Kidney epithelial cell (primary cell): ENCODE results near the gene TTLL11. TPM values are rescaled to one million over a fixed set of nuclear protein-coding genes. Genes with fewer than 3 reads are reported as not detected.

Experiments
- DNase-seq: peaks from one replicate; pipeline ENCODE4 v3.0.0-alpha.2; 2010; ENCODE audit warnings: low read depth
- H3K27me3 ChIP-seq: 2 replicates; pipeline ENCODE4 v1.6.0; 2011; ENCODE audit warnings: low read length; ENCODE audit not compliant: control insufficient read depth, insufficient read depth
- H3K36me3 ChIP-seq: 2 replicates; pipeline ENCODE4 v1.5.1; 2011; ENCODE audit warnings: low read length; ENCODE audit not compliant: control insufficient read depth, insufficient read depth
- H3K4me3 ChIP-seq: 2 replicates; pipeline ENCODE4 v1.5.1; 2011; ENCODE audit warnings: low read depth, mild to moderate bottlenecking, control low read depth, low read length
- total RNA-seq: library from RNA; depleted of rRNA; stranded (reverse); fragments of >200 nt; gene quantifications from 2 replicates; pipeline ENCODE4 v1.2.3, GENCODE V29; 2015
- TF ChIP-seq, protein P1 (sequence below): IDR thresholded peaks from 2 replicates; pipeline ENCODE4 v1.5.1; 2011; ENCODE audit warnings: mild to moderate bottlenecking, moderate library complexity, low read length, control low read depth, inconsistent platforms; ENCODE audit not compliant: insufficient read depth, poor library complexity, severe bottlenecking

Gene TTLL11
- total RNA-seq, 1 donor from 2014 or later: 4.2 TPM

DNA sequence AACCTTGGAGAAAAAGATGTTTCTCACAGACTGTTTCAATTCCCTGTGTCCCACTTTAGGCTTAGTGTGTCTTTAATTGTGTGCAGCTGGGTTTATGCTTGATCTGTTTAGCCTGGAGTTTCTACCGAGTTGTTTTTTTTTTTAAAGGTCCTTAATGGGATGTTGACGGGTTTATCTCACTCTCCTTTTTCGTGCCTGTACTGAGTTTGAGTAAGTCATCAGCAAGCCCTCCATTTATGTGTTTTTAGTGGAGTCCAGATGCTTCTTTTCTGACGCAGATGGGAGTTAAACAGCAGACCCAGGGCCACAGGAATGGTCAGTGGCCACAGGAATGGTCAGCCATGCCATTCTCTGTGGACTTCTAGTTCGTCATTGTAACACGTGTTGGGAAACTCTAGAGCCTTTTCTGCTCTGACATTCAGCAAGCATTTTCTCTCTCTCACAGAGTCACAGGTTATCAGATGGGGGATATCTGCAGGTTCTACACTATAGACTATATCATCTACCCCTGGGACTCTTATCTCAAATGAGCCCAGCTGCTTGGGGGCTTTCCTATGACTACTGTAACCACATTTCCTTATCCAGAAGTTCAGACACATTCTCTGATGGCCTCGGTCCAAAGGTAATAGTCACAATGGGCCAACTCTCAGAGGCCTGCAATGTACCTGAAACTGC is 190.5 kb downstream of the TTLL11 start:
- no peak overlapping the region for H3K4me3 ChIP-seq
- TF ChIP-seq, protein P1, sequence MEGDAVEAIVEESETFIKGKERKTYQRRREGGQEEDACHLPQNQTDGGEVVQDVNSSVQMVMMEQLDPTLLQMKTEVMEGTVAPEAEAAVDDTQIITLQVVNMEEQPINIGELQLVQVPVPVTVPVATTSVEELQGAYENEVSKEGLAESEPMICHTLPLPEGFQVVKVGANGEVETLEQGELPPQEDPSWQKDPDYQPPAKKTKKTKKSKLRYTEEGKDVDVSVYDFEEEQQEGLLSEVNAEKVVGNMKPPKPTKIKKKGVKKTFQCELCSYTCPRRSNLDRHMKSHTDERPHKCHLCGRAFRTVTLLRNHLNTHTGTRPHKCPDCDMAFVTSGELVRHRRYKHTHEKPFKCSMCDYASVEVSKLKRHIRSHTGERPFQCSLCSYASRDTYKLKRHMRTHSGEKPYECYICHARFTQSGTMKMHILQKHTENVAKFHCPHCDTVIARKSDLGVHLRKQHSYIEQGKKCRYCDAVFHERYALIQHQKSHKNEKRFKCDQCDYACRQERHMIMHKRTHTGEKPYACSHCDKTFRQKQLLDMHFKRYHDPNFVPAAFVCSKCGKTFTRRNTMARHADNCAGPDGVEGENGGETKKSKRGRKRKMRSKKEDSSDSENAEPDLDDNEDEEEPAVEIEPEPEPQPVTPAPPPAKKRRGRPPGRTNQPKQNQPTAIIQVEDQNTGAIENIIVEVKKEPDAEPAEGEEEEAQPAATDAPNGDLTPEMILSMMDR: no peak
- no peaks in the 10 kb centered on the region for H3K27me3 ChIP-seq
- H3K36me3 ChIP-seq: no peaks in the 10 kb centered on the region
- no peak for DNase-seq

DNA sequence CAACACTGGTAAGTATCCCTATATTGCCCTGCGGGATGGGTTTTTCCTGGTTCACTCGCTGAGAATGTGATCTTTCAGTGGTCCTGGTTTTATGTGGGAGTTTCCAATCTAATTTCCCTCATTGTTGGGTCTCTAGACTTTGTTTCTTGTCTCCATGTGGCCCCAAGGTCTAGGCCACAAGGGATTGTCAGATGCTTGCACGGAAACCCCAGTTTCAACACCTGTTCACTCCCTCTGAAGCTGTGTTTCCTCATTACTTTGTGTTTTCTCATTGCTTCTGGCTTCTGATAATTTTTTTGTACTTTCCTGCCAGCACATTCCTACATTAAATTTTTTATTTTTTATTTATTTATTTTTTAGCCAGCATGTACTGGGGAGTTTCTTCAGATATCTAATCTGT is 191.5 kb downstream of the TTLL11 start:
- Histone ChIP-seq H3K4me3 (no peak overlapping the region), H3K27me3 (no peaks in the 10 kb centered on the region), H3K36me3 (no peaks in the 10 kb centered on the region)
- TF ChIP-seq, protein P1: no peak
- DNase-seq: no peak

DNA sequence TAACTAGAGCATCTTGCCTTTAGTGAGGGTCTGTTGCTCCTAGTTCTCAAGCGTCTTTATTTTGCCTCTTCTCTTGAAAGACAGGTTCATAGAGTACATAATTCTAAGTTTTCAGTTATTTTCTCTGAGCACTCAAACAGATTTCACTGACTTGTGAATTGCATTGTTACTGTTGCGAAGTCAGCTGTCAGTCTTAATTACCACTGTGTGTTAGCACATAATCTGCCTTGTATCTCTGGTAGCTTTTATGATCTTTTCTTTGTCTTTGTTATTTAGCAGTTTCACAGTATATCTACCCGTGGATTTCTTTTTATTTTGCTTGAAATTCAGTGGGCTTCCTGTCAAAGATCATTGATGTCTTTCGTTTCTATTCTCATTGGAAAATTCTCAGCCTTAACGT is 192.9 kb downstream of the TTLL11 start:
- TF ChIP-seq, protein P1: no peak
- Histone ChIP-seq H3K27me3 (no peaks in the 10 kb centered on the region), H3K36me3 (no peaks in the 10 kb centered on the region), H3K4me3 (no peak overlapping the region)
- DNase-seq: no peak

DNA sequence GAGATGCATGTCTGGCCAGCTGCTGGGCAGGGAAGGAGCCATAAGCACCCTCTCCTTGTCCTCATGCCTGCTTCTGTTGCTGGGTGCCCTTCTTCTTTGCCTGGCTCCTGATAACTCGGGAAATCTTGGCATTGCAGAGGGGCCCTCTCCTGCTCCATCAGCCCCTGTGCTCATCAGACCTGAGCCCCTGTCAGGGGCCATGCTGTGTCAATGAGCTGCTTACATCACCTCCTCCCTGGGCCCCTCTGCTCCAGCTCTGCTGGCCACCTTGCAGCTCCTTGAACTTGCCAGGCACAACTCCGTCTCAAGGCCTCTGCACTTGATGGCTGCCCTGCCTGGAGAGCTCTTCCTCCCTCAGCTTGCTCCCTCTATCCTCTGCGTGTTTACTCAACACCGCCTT is 194.3 kb downstream of the TTLL11 start:
- H3K27me3 ChIP-seq: no peaks in the 10 kb centered on the region
- TF ChIP-seq, protein P1: no peak
- DNase-seq: no peak
- H3K36me3 ChIP-seq: no peaks in the 10 kb centered on the region
- H3K4me3 ChIP-seq: no peak overlapping the region

DNA sequence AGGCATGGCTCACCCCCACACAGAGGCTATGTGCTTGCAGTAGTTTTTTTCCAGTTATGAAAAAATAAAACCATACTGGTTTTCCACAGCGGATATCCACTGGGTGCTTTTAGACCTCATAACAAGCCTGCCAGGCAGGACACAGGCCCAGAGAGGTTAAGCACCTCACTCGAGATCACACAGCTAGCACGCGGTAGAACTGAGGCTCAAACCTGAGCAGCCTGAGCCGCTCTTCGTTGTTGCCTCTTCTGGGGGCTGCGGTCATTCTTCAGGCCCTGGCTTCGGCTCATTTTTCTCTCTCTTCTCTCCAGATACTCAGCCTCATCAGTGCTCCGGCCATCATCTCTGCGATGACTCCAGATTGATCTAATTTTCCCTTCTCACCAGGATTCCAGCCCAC is 196.0 kb downstream of the TTLL11 start:
- Histone ChIP-seq H3K27me3 (no peaks in the 10 kb centered on the region), H3K4me3 (no peak overlapping the region), H3K36me3 (no peaks in the 10 kb centered on the region)
- no peak for DNase-seq
- TF ChIP-seq, protein P1: no peak

DNA sequence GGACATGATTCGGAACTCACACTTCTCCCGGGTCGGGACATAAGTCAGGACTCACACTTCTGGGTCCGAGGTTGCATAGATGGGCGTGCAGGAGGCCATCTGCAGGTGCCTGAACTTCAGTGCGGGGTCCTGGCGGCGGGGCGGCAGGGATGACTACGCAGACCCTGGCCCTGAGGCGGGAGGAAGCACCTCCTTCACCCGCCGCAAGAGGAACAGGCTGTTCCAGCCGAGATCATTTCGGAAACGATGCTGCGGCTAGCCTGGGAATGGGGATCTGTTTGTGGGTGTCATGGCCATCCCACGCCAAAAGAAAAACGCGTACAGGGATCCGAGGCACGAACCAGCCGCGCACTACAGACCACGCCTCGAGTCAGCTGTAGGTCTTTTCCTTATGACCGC is 196.6 kb downstream of the TTLL11 start:
- no peaks in the 10 kb centered on the region for H3K27me3 ChIP-seq
- no peaks in the 10 kb centered on the region for H3K36me3 ChIP-seq
- no peak overlapping the region for H3K4me3 ChIP-seq
- DNase-seq: no peak
- TF ChIP-seq, protein P1: no peak
